ENCODE results near the gene BIRC5. TPM values are rescaled to one million over a fixed set of nuclear protein-coding genes. Genes with fewer than 3 reads are reported as not detected.
A peak's percentile ranks its signal among the peaks of the same experiment; 100 is the strongest.

The BIRC5 gene
- total RNA-seq, 1 donor from 2014 or later, result 1.0 TPM

GRCh38 chr17:78210111-78210510 is 3.9 kb upstream of the BIRC5 start:
- H3K27ac Mint-ChIP-seq, result no peak overlapping the region
- TF ChIP-seq CTCF (IDR thresholded peaks at IDR 0.05), result no peak
- intact Hi-C loops (cut with micrococcal nuclease), result no loop called here
- ATAC-seq (ENCODE audit: low read depth) (no peak), DNase-seq (no peak)
- no peaks in the 10 kb centered on the region for H3K27me3 Mint-ChIP-seq
- no peaks in the 10 kb centered on the region for H3K36me3 Mint-ChIP-seq (ENCODE audit: low read depth)
- no peak overlapping the region for H3K4me3 Mint-ChIP-seq
- ChIA-PET CTCF (no interaction called here), POLR2A (no interaction called here)
- peaks cover 7% of the 10 kb centered on the region for H3K4me1 Mint-ChIP-seq
- H3K9me3 Mint-ChIP-seq, result no peaks in the 10 kb centered on the region

- intact Hi-C loops (cut with micrococcal nuclease), result no loop called here
- Mint-ChIP-seq H3K27ac (no peak overlapping the region), H3K4me3 (no peak overlapping the region), H3K9me3 (no peaks in the 10 kb centered on the region), H3K4me1 (peaks cover 7% of the 10 kb centered on the region), H3K27me3 (no peaks in the 10 kb centered on the region), H3K36me3 (ENCODE audit: low read depth) (no peaks in the 10 kb centered on the region)
- ATAC-seq (ENCODE audit: low read depth), result no peak
- ChIA-PET CTCF (no interaction called here), POLR2A (no interaction called here)
- DNase-seq, result no peak
- TF ChIP-seq CTCF (IDR thresholded peaks at IDR 0.05), result no peak
Observed at GRCh38 chr17:78211032-78211431, 3.0 kb upstream of the BIRC5 start.

- no peak overlapping the region for H3K27ac Mint-ChIP-seq
- TF ChIP-seq CTCF (IDR thresholded peaks at IDR 0.05), result no peak
- DNase-seq (no peak), ATAC-seq (ENCODE audit: low read depth) (no peak)
- CTCF ChIA-PET, result no interaction called here
- H3K9me3 Mint-ChIP-seq, result no peaks in the 10 kb centered on the region
- POLR2A ChIA-PET, result interaction anchor here (0.7 to 1.2 kb wide), 2 partner anchors 25 to 40 kb away, joined by 4 to 6 read pairs; no protein-coding TSS in a partner anchor
- H3K4me1 Mint-ChIP-seq, result peaks cover 7% of the 10 kb centered on the region
- H3K36me3 Mint-ChIP-seq (ENCODE audit: low read depth), result no peaks in the 10 kb centered on the region
- H3K27me3 Mint-ChIP-seq, result no peaks in the 10 kb centered on the region
- peak overlapping the region; percentile 48 for H3K4me3 Mint-ChIP-seq
- intact Hi-C loops (cut with micrococcal nuclease), result loop anchor here (1.0 kb wide), 1 partner anchor 40 kb away; no protein-coding TSS in a partner anchor
Observed at GRCh38 chr17:78214706-78215061, 631 bp downstream of the BIRC5 start.

GRCh38 chr17:78219396-78220150 is 5.5 kb downstream of the BIRC5 start:
- no peaks in the 10 kb centered on the region for H3K36me3 Mint-ChIP-seq (ENCODE audit: low read depth)
- peaks cover under 1% of the 10 kb centered on the region for H3K4me1 Mint-ChIP-seq
- no peak overlapping the region for H3K27ac Mint-ChIP-seq

DNA sequence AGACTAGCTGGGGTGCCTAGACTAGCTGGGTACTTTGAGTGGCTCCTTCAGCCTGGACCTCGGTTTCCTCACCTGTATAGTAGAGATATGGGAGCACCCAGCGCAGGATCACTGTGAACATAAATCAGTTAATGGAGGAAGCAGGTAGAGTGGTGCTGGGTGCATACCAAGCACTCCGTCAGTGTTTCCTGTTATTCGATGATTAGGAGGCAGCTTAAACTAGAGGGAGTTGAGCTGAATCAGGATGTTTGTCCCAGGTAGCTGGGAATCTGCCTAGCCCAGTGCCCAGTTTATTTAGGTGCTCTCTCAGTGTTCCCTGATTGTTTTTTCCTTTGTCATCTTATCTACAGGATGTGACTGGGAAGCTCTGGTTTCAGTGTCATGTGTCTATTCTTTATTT is 9.0 kb downstream of the BIRC5 start:
- intact Hi-C loops (cut with micrococcal nuclease), result no loop called here
- no peaks in the 10 kb centered on the region for H3K36me3 Mint-ChIP-seq (ENCODE audit: low read depth)
- POLR2A ChIA-PET, result interaction anchor here (0.6 kb wide), 1 partner anchor 24 kb away, joined by 3 read pairs; no protein-coding TSS in a partner anchor
- no peaks in the 10 kb centered on the region for H3K4me1 Mint-ChIP-seq
- no peak overlapping the region for H3K4me3 Mint-ChIP-seq
- DNase-seq (no peak), ATAC-seq (ENCODE audit: low read depth) (no peak)
- H3K9me3 Mint-ChIP-seq, result no peaks in the 10 kb centered on the region
- peaks cover 5% of the 10 kb centered on the region for H3K27me3 Mint-ChIP-seq
- H3K27ac Mint-ChIP-seq, result no peak overlapping the region
- CTCF ChIA-PET, result no interaction called here
- TF ChIP-seq CTCF (IDR thresholded peaks at IDR 0.05), result no peak

More at GRCh38 chr17:78219396-78220150, 5.5 kb downstream of the BIRC5 start:
- intact Hi-C loops (cut with micrococcal nuclease), result no loop called here
- CTCF ChIA-PET, result no interaction called here
- no peaks in the 10 kb centered on the region for H3K9me3 Mint-ChIP-seq
- no peak for TF ChIP-seq CTCF (IDR thresholded peaks at IDR 0.05)
- no peaks in the 10 kb centered on the region for H3K27me3 Mint-ChIP-seq
- DNase-seq (no peak), ATAC-seq (ENCODE audit: low read depth) (no peak)
- POLR2A ChIA-PET, result no interaction called here
- no peak overlapping the region for H3K4me3 Mint-ChIP-seq

All from activated B cell treated with CpG ODN at 0.5 μM for 24 hours (primary cell).